Stomach (tissue), 9 donors: ENCODE data around the gene DCP1A. TPM values are rescaled to one million over a fixed set of nuclear protein-coding genes. Genes with fewer than 3 reads are reported as not detected.
A peak's percentile ranks its signal among the peaks of the same experiment; 100 is the strongest.
"Not testable (repeated sequence)": the region's sequence is repeated elsewhere in the genome, so short reads cannot be mapped to it uniquely, and the experiment has no call there.

Experiments
- DNase-seq, 2 donors: peaks; one replicate each; pipeline versions ENCODE4 v3.0.0 to v3.0.0-alpha.2; 2013 to 2019
- H3K27ac ChIP-seq, 5 donors: fragments of 200-600 bp in 4 of 5; sonication (generic) in 4 of 5; one replicate each; pipeline ENCODE4 v1.5.1; 2013 to 2019; ENCODE audit warnings: mild to moderate bottlenecking in 1 of 5, moderate library complexity in 1 of 5
- H3K27me3 ChIP-seq, 3 donors: fragments of 200-600 bp; sonication (generic); one replicate each; pipeline ENCODE4 v1.5.1; 2017 to 2019; ENCODE audit warnings: mixed run types in 1 of 3
- H3K36me3 ChIP-seq, 4 donors: fragments of 200-600 bp; sonication (generic); 1 replicate in 3 of 4; 2 replicates in 1 of 4; pipeline ENCODE4 v1.5.1; 2016 to 2019
- H3K4me1 ChIP-seq, 4 donors: fragments of 200-600 bp; sonication (generic); one replicate each; pipeline ENCODE4 v1.5.1; 2016 to 2019
- H3K4me3 ChIP-seq, 4 donors: fragments of 200-600 bp; sonication (generic) in 3 of 4; one replicate each; pipeline ENCODE4 v1.5.1; 2016 to 2019; ENCODE audit warnings: mild to moderate bottlenecking in 1 of 4
- H3K9me3 ChIP-seq, 4 donors: fragments of 200-600 bp; sonication (generic); one replicate each; pipeline ENCODE4 v1.5.1; 2016 to 2019
- EP300 ChIP-seq: sonication (generic); formaldehyde crosslinking; IDR thresholded peaks from one replicate; pipeline ENCODE4 v1.6.1; 2017; ENCODE audit warnings: antibody characterized with exemption
- POLR2A ChIP-seq, 4 donors: fragments of 450-650 bp; IDR thresholded peaks; one replicate each; pipeline ENCODE4 v1.6.1; 2016; ENCODE audit warnings: antibody characterized with exemption in 4 of 4, control low read depth in 2 of 4, mild to moderate bottlenecking in 1 of 4, moderate library complexity in 1 of 4
- POLR2AphosphoS5 ChIP-seq, 3 donors: sonication (generic); formaldehyde crosslinking; IDR thresholded peaks; one replicate each; pipeline ENCODE4 v1.6.1; 2016; ENCODE audit warnings: antibody characterized with exemption in 3 of 3
- WGBS, 5 donors: extraction: QIAGEN DNeasy Blood & Tissue Kit in 3 of 5; methylation state at CpG; one replicate each; pipeline versions ENCODE4 v1.1.5 to v1.1.7; 2013 to 2018; 5-methylcytosine and 5-hydroxymethylcytosine counted together
- intact Hi-C: fragments of 100-400 bp; cut with DNase I; formaldehyde crosslinking; loops from one replicate; pipeline ENCODE4 v1.15.1; 2023; ENCODE audit warnings: low total_unique reads
- polyA plus RNA-seq, 3 donors: library from polyadenylated mRNA; stranded (reverse); fragments of 200-250 nt; gene quantifications; one replicate each; pipeline ENCODE4 v1.2.3, GENCODE V29; 2013
- total RNA-seq, 5 donors: library from RNA; depleted of rRNA; stranded (reverse); fragments of >200 nt; gene quantifications; one replicate each; pipeline versions ENCODE4 v1.1.0 to v1.2.3, GENCODE V29; 2014 to 2016
- TF ChIP-seq, protein P1 (sequence below), 7 experiments: fragments of 450-650 bp in 4 of 7; fragments of 200-600 bp in 3 of 7; sonication (generic) in 3 of 7; IDR thresholded peaks; one replicate each; pipeline ENCODE4 v1.5.1; 2016 to 2019; ENCODE audit warnings: antibody characterized with exemption in 7 of 7, control low read depth in 2 of 7, mild to moderate bottlenecking in 1 of 7
- donor health status: healthy with polysubstance abuse.
- donor health status: Bipolar disorder and iron deficiency.
- donor health status: healthy.

The DCP1A gene
- total and polyA plus RNA-seq, 8 donors = 4.5 to 20.6 (median 11.2) TPM

DNA sequence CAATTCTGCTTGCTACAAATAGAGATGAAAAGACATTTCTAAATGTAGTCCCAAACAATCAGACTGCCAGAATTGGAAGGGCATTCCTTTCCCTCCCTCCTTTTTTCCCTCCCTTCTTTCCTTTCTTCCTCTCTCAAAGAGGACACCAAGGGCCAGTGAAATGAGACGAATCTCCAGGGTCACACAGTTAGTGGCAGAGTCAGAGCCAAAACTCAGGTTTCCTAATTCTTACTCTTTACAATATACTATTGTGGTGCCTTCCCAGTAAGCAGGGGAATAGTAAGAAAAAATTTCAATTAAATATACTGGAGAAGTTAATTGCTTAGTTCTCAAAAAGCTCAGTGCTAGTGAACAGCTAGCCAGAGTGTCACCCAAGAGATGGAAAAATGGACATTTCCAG lies 33.0 kb upstream of the DCP1A start:
- Histone ChIP-seq H3K36me3 (no peaks in the 10 kb centered on the region), H3K4me3 (no peak overlapping the region), H3K9me3 (no peaks in the 10 kb centered on the region), H3K27ac (no peak overlapping the region), H3K27me3 (peaks cover 0 to 8% (median 6%) of the 10 kb centered on the region in 3 donors), H3K4me1 (no peaks in the 10 kb centered on the region)
- intact Hi-C loops = no loop called here
- DNase-seq = no peak
- TF ChIP-seq POLR2A (IDR thresholded peaks at IDR 0.05) = no peak
- TF ChIP-seq, protein P1, sequence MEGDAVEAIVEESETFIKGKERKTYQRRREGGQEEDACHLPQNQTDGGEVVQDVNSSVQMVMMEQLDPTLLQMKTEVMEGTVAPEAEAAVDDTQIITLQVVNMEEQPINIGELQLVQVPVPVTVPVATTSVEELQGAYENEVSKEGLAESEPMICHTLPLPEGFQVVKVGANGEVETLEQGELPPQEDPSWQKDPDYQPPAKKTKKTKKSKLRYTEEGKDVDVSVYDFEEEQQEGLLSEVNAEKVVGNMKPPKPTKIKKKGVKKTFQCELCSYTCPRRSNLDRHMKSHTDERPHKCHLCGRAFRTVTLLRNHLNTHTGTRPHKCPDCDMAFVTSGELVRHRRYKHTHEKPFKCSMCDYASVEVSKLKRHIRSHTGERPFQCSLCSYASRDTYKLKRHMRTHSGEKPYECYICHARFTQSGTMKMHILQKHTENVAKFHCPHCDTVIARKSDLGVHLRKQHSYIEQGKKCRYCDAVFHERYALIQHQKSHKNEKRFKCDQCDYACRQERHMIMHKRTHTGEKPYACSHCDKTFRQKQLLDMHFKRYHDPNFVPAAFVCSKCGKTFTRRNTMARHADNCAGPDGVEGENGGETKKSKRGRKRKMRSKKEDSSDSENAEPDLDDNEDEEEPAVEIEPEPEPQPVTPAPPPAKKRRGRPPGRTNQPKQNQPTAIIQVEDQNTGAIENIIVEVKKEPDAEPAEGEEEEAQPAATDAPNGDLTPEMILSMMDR (IDR thresholded peaks at IDR 0.05) = no peak
- TF ChIP-seq EP300 = no peak
- TF ChIP-seq POLR2AphosphoS5 (IDR thresholded peaks at IDR 0.05) = no peak
- 61 to 67% (median 67%) methylated on average over 1 of the region's 1 CpG for WGBS, 5 donors

DNA sequence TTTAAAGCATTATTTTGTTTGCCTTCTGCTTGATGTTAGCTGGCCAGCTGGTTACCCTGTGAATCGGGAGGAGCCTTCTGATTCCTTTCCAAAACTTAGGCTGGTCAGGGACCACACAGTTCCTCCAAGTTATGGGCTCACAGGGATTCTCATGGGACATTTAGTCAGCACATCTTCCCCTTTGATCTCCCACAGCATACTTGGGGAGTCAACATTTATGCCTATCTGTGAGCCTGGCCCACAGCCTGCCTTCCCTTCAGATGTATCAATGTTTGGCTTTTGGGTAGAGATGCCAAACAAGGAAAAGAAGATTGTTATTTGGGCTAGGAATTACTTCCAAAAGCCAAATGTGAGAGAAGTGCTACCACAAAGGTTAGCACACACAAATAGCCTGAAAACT lies 32.6 kb upstream of the DCP1A start:
- H3K4me3 ChIP-seq = no peak overlapping the region
- no peak for DNase-seq
- H3K27ac ChIP-seq = no peak overlapping the region
- no peaks in the 10 kb centered on the region for H3K9me3 ChIP-seq
- intact Hi-C loops = loop anchor here (5.0 kb wide), 1 partner anchor 332 kb away; no protein-coding TSS in a partner anchor
- WGBS, 5 donors = 62 to 81% (median 64%) methylated on average over 1 of the region's 1 CpG
- TF ChIP-seq, protein P1 (IDR thresholded peaks at IDR 0.05) = no peak
- TF ChIP-seq POLR2AphosphoS5 (IDR thresholded peaks at IDR 0.05) = no peak
- no peak for TF ChIP-seq POLR2A (IDR thresholded peaks at IDR 0.05)
- TF ChIP-seq EP300 = no peak
- H3K36me3 ChIP-seq = no peaks in the 10 kb centered on the region
- H3K27me3 ChIP-seq = peaks cover 0 to 8% (median 6%) of the 10 kb centered on the region in 3 donors
- no peaks in the 10 kb centered on the region for H3K4me1 ChIP-seq

DNA sequence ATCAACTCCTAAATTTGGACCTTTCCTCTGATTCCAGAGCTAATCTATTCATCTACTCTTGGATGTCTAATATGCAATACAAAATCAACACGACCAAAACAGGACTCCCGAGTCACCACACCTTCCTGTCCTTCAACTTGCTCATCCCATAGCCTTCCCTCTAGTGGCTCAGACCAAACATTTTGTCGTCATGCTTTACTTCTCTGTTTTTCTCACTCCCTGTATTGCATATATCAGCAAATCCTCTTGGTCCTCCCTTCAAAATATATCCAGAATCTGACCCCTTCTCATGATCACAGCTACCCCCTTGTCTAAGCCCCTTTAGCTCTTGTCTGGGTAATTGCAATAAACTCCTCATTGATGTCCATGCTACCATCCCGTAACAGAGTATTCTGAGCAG lies 30.5 kb upstream of the DCP1A start:
- H3K9me3 ChIP-seq = no peaks in the 10 kb centered on the region
- no peak for DNase-seq
- no peak overlapping the region for H3K4me3 ChIP-seq
- TF ChIP-seq EP300 (no peak), POLR2A (IDR thresholded peaks at IDR 0.05) (no peak), POLR2AphosphoS5 (IDR thresholded peaks at IDR 0.05) (no peak)
- TF ChIP-seq, protein P1 (IDR thresholded peaks at IDR 0.05) = no peak
- no peak overlapping the region for H3K27ac ChIP-seq
- intact Hi-C loops = loop anchor here (5.0 kb wide), 1 partner anchor 335 kb away; no protein-coding TSS in a partner anchor
- H3K36me3 ChIP-seq = no peaks in the 10 kb centered on the region
- H3K27me3 ChIP-seq = peaks cover 0 to 8% (median 6%) of the 10 kb centered on the region in 3 donors
- WGBS, 5 donors = 65 to 76% (median 67%) methylated on average over 4 of the region's 4 CpGs
- H3K4me1 ChIP-seq = no peaks in the 10 kb centered on the region

DNA sequence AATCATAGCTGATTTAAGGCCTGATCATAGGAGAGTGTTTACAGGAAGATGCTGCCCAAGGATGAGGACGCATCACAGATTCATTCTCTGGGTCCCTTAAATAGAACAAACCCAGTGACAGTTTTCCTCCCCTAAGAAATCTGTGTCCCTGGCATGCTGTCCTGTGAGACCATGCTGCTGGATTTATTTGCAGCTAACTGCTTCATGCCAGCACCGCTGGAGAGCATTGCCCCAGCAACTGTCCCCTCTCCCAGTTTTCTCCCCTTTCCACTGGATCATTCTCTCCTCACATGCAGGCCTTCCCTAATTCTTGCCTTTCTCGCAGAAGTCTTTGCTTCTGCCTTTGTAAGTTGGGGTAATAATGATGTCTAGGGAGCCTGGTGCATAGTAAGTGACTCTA lies 29.3 kb upstream of the DCP1A start:
- H3K27me3 ChIP-seq = peaks cover 0 to 8% (median 6%) of the 10 kb centered on the region in 3 donors
- intact Hi-C loops = loop anchor here (5.0 kb wide), 1 partner anchor 336 kb away; no protein-coding TSS in a partner anchor
- WGBS, 5 donors = 77 to 95% (median 87%) methylated on average over 3 of the region's 3 CpGs
- no peak for DNase-seq
- H3K4me3 ChIP-seq = no peak overlapping the region
- H3K9me3 ChIP-seq = no peaks in the 10 kb centered on the region
- no peak for TF ChIP-seq EP300
- H3K27ac ChIP-seq = no peak overlapping the region
- no peaks in the 10 kb centered on the region for H3K4me1 ChIP-seq
- no peaks in the 10 kb centered on the region for H3K36me3 ChIP-seq

DNA sequence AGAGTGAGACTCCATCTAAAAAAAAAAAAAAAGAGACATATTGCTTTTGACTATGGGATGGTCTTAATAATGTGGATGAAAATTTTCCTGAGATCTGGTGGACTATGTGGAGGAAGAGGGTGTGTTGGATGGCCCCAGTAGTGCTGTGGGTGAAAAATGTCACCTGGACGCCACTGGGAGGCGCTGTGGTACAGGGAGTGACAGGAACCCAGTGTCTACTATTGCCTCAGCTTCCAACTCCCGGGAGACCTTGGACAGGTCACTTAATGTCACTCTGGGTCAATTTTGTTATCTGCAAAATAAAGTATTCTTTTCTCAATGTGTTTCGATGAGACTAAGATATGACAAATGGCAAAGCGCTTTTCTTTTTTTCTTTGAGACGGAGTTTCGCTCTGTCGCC lies 27.7 kb upstream of the DCP1A start:
- TF ChIP-seq, protein P1 (IDR thresholded peaks at IDR 0.05) = peak in 5 of 7 experiments; percentile 52 to 72 (median 68)
- no peak for TF ChIP-seq EP300
- Histone ChIP-seq H3K4me3 (no peak overlapping the region), H3K4me1 (no peaks in the 10 kb centered on the region), H3K27ac (no peak overlapping the region), H3K9me3 (no peaks in the 10 kb centered on the region), H3K36me3 (no peaks in the 10 kb centered on the region), H3K27me3 (peaks cover 0 to 2% (median 0%) of the 10 kb centered on the region in 3 donors)
- WGBS, 5 donors = 44 to 57% (median 51%) methylated on average over 8 of the region's 8 CpGs
- peak; percentile 70 to 89 for DNase-seq
- intact Hi-C loops = loop anchor here (5.0 kb wide), 1 partner anchor 337 kb away; no protein-coding TSS in a partner anchor

DNA sequence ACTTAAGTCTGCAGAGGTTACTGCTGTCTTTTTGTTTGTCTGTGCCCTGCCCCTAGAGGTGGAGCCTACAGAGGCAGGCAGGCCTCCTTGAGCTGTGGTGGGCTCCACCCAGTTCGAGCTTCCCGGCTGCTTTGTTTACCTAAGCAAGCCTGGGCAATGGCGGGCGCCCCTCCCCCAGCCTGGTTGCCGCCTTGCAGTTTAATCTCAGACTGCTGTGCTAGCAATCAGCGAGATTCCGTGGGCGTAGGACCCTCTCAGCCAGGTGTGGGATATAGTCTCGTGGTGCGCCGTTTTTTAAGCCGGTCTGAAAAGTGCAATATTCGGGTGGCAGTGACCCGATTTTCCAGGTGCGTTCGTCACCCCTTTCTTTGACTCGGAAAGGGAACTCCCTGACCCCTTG lies 23.4 kb upstream of the DCP1A start:
- intact Hi-C loops, DNase-seq, H3K4me1 ChIP-seq, H3K27me3 ChIP-seq, H3K27ac ChIP-seq, H3K36me3 ChIP-seq, H3K9me3 ChIP-seq: not testable (repeated sequence)
- H3K4me3 ChIP-seq = peak overlapping the region in 2 of 4 donors; percentile 13 to 19
- 31 to 72% (median 36%) methylated on average over 12 to 15 of the region's 17 CpGs for WGBS, 5 donors
